Inflammatory macrophage treated with lipopolysaccharide for 4 hours (primary cell): Measurements from ENCODE around the gene FAM72B.
"Not testable (repeated sequence)": the region's sequence is repeated elsewhere in the genome, so short reads cannot be mapped to it uniquely, and the experiment has no call there.

Experiments used
- DNase-seq: peaks from one replicate; pipeline ENCODE4 v3.0.0-alpha.2; 2020

The FAM72B gene

DNA sequence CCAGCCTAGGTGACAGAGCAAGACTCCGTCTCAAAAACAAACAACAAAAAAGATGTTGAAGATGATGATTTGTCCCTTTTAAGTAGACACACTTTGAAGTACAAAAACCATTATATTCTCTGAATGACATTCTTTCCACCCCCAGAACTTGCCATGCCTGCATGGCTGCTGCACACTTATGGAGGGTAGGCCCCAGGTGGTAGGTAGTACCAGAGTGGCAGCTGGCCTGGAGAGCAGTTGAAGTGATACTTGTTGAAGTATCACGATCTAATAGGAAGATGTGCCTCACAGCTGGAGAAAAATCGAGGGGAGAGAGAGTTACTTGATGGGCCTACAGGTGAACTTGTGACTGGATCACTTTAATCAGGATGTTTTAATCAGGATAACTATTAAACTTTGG, 15.6 kb upstream of the FAM72B start:
- DNase-seq: not testable (repeated sequence)

- not testable (repeated sequence) for DNase-seq
Observed at GRCh38 chr1:121197095-121197882, 13.1 kb upstream of the FAM72B start.

DNA sequence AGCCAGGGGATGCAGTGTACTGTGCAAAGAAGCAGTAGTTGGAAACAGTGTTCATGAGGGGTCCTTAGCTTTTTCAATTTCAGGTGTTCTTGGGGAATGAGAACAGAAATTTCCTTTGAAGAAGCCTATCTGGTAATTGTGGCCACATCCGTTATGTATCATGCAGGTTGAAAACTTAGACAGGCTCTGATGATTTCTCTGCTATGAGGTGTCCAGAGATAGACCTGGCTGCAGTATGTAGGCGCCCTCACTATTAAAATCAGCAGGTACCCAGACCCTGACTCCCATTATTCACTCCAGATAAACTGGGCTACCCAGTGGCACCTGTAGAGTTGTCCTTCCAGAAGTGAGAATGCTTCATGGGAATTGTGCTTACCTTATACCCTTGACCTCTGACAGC, 8.4 kb upstream of the FAM72B start:
- DNase-seq: not testable (repeated sequence)

DNA sequence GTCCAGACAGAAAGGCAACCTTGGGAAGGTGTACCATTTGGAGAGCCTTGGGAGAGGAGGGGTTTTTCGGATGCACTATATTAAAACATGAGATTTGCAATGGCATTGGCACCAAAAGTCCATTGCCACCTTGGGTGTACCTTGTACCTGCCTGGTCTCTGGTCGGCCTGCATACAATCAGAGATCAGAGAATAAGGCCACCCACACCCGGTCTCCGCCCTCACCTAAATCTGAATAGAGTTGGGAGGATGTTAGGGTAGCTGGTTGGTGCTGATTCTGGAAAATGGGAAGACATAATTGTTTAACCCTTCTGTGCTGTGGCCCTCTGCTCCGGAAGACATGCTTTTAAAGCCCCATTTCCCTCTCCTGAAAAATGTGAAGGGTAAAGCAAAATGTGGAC, 3.8 kb upstream of the FAM72B start:
- DNase-seq: not testable (repeated sequence)

DNA sequence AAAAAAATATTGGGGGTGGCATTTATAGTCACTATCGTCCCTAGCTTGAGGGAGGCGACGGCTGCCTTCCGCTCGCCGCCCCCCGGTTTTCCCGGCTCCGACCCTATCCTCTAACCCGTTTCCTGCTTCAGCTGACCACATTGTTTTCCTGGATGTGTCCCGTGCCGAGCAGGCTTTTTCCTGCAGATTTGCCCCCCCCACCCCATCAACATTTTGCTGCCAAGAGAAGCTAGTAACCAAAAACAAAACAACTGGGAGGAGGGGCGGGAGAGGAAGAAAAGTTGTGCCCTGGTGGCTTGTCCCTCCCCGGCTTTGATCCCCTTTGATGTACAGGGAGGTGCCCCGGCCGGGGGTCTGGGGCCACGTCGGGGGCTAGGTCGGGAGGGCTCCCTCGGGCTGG, 2.1 kb upstream of the FAM72B start:
- DNase-seq: not testable (repeated sequence)

DNA sequence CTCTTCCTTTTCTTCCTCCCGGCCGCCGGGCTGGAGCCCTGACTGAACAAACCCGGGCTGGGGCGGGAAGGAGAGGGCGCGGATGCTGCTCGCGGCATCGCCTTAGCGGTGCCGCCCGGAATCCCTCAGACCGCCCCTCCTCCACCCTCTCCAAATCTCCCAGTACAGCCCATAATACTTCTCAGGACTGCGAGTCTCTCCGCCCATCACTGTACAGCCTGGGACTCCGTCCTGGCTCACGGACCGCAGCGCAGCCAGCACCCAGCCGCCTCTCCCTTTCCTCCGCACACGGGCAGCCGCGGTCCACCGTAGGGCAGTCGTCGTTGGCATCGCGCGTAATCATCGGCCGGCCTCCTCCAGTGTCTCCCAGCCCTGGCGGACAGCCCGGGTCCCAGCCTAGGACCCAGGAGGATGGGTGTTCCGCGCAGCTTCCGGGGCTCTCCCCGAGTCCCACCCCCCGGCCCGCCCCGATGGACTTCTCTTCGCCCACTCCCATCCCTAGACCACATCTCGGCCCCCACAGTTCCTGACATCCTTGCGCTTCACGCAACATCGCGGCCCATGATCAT, 1.1 kb upstream of the FAM72B start:
- not testable (repeated sequence) for DNase-seq

DNA sequence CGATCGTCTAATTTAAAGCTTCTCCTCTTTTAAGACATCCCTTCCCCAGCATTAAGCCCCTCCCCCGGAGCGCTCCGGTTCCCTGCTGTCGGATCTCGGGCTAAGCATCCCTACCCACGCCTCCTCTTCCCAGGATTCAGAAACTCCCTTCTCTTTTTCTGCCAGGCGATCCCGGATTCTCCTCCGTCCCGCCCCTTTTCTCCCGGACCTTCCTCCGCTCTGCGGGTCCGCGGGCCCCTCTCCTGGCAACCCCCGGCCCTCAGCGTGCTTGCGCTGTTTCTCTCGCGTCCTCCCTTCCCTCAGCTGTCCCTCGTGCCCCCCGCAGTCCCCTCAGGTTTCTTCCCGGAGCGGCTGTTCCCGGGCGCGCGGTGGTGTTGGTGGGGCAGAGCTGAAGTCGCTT, 273 bp downstream of the FAM72B start:
- DNase-seq: not testable (repeated sequence)

DNA sequence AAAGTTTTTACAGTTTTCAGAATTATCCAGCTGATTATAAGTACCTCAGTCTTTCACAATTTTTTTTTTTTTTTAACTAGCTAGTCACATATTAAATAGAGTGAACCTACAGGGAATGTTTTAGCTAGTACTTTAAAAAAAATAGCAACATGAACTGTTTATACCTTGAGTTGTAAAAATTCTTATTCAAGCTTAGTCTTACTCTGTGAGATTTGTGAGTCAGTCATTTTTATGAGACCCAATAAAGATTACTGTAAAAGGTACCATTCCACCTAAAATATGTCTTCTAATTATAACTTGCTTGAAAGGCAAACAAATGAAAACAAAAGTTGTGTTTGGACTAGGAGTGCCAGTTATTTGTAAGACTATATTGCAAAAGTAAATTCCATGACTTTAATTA, 5.9 kb downstream of the FAM72B start:
- not testable (repeated sequence) for DNase-seq

DNA sequence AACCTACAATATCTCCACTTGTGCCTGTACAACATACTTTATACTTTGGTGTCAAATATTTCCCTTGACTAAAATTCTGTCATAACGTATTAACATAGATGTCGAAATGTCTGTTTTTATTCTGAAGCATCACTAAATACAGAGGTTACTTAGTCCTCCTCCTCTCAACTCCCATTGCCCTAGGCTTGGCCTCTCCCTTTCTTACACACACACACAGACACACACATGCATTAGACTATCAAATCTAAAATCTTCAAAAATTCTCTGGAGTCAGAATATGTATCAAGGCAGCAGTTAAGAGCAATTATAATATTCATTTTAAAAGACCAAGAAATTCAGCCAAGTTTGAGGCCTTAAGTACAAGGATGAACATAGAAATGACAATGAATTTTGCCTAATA, 7.5 kb downstream of the FAM72B start:
- DNase-seq: not testable (repeated sequence)

- DNase-seq: not testable (repeated sequence)
Observed at GRCh38 chr1:121168152-121168668, 15.9 kb downstream of the FAM72B start.

GRCh38 chr1:121167225-121167738, 16.9 kb downstream of the FAM72B start:
- not testable (repeated sequence) for DNase-seq

GRCh38 chr1:121165296-121165695, 18.8 kb downstream of the FAM72B start:
- peak; percentile 52 for DNase-seq

DNA sequence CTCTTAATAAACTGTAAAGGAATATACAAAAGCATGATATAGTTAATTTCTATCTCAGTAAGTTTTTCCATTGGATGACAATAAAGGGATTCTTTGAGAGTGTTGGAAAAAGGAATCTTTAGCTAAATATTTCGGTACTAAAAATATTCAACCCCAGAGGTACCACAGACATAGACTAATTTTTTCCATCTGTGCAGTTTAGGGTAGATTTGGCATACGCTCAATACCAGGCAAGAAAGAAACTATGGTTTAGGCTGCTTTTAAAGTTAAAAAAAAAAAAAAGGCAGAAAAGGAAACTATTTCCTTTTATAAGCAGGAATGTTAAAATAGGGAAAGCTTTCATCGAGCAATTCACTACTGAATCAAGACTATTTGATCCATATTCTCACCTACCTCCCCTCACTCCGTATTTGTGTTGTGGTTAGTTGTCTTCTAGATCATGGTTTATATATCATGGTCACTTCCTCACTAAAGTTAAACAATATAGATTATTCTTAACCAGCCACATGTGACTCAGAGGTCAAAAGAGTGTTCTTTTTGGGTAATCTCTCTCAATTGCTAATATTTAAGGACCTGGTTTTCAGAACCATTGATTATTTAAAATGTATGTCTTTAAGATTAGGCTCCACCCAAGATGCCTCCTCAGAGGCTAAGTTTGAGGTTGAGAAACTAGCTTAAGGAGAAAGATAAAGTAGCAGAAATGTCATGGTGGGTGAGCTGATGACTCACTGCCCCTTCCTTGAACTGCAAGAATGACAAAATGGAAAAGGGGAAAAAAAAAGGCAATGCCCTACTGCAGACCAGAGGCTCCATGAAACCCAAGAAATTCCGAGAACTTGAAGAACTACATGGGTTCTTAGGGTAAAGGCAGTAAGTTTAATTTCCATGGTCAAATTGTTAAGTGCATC, 20.0 kb downstream of the FAM72B start:
- peak; percentile 73 for DNase-seq

DNA sequence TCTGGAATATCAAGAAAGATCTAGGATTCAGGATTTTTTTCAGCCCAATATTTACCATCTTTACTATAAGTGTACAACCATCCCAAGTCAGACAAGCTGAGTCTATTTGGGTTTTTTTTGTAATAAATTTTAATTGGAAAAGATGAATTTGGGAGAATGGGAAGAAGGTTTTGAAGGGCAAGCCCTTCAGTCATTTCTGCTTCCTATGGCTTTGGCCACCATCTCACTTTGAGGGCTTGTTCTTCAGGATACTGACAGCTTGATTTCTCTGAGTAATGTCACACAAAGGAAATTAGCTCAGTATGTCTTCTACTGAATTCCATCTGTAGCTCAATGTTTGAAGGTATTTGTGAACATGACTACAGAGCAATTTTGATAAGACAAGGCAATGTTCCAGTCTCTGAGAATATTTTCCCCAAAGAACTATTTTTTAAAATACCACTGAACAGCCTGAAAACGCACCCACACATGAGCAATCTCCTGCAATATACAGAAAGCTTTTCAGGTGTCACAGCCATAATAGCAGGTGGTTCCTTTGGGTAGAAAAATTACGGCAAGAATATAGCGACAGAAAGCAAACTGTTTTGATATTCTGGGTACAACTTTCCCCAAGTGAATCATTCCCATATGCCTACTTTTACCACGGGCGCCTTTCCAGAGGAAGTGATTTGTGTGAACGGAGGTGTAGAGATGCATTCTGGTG, 22.8 kb downstream of the FAM72B start:
- DNase-seq: not testable (repeated sequence)

DNA sequence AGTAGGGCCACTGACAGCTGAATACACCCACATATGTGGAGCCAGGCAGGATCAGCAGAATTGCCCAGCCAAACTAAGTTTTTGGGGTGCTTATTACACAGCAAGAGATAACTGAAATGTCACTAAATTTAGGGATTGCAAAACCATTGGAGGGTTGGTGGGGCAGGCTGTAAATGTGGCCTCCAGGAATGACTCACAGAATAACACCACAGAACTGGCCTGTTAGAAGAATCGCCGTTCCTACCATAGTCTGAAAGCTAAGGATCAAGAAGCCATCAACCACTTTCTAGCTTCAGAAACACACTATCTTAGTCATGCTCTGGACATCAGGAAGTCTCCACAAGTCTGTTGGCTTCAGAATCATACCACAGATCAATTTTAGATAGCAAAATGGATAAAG, 24.0 kb downstream of the FAM72B start:
- DNase-seq: not testable (repeated sequence)

- DNase-seq: not testable (repeated sequence)
Observed at GRCh38 chr1:121157609-121158008, 26.5 kb downstream of the FAM72B start.

- not testable (repeated sequence) for DNase-seq
Observed at GRCh38 chr1:121156958-121157603, 27.1 kb downstream of the FAM72B start.

DNA sequence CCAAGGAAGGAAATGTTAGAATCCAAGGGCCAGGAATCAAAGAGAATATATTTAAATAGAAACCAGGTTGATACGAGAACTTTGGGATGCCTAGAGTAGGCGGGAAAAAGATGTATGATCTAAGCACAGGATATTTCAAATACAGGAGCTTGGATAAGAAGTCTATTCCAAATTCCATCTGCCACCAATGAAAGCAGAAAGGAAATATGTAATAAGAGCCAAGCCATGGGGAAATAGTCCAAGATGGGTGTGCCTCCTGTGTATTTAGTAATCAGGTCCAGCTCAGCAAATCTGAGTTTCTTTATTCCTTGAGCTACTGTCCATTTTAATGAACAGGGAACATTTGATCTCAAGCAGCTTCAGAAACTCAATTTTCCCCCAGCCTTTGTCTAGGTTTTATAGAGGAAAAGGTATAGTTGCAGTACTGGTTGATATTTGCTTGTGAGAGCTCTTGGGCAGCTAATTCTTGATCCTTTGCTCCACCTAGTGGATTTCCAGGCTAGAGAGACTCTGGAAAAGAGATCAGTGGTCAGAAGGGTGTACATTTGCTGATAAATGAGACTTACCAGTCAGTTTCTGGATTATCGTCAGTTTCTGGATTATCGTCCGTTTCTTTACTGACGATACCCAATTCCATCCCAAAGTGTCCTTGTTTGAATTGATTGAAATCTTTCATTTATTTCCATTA, 28.3 kb downstream of the FAM72B start:
- DNase-seq: peak; percentile 37

DNA sequence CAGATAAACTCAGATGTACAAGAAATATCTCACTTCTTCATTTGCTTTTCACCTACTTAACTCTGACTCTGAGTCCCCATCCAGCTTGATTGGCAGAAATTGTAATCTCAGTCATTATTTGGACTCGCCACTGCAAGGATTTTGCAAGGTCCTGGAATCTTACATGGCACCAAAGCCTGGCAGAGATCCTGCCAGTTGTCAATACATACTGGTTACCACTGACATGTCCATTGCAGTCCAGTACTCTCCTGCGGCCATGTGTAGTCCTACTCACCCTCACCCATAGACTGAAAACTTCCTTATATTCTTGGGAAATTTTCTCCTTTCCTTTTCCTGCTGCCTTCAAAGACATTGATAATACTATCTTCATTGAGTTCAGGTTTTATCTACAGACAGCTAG, 29.3 kb downstream of the FAM72B start:
- not testable (repeated sequence) for DNase-seq

- DNase-seq: not testable (repeated sequence)
Observed at GRCh38 chr1:121152788-121153187, 31.4 kb downstream of the FAM72B start.

GRCh38 chr1:121151294-121151693, 32.8 kb downstream of the FAM72B start:
- not testable (repeated sequence) for DNase-seq
